ENCODE data around the gene BANP.
A peak's percentile ranks its signal among the peaks of the same experiment; 100 is the strongest.
"Not testable (repeated sequence)": the region's sequence is repeated elsewhere in the genome, so short reads cannot be mapped to it uniquely, and the experiment has no call there.

BANP gene

GRCh38 chr16:88077328-88078108 is 126.3 kb downstream of the BANP start:
- DNase-seq, result no peak

GRCh38 chr16:88078111-88078775 is 127.0 kb downstream of the BANP start:
- peak in 14 of 58 donors; percentile 9 to 60 (median 29) for DNase-seq

- DNase-seq, result no peak
Observed at GRCh38 chr16:88083582-88083981, 132.3 kb downstream of the BANP start.

- no peak for DNase-seq
Observed at GRCh38 chr16:88084881-88085280, 133.6 kb downstream of the BANP start.

GRCh38 chr16:88086571-88087516 is 135.6 kb downstream of the BANP start:
- DNase-seq, result peak in 1 of 58 donors; percentile 10

DNA sequence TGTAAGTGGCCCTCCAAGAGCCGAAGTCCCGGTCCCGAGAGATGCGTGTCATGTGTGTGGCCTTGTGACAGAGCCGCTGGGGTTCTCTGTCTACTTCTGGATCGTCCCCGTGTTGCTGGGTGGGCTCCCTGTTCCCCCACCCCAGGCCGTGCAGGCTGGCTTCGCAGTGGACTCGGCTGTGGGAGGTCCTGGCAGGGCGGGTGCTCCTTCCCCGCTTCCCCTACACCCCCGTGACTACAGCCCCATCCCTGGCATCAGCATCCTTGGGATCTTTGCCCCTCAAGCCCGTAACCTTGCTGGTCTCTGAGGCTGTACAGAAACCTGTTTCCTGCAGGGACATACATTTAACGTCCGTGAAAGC is 136.3 kb downstream of the BANP start:
- no peak for DNase-seq

- no peak for DNase-seq
Observed at GRCh38 chr16:88088161-88088581, 136.9 kb downstream of the BANP start.

DNA sequence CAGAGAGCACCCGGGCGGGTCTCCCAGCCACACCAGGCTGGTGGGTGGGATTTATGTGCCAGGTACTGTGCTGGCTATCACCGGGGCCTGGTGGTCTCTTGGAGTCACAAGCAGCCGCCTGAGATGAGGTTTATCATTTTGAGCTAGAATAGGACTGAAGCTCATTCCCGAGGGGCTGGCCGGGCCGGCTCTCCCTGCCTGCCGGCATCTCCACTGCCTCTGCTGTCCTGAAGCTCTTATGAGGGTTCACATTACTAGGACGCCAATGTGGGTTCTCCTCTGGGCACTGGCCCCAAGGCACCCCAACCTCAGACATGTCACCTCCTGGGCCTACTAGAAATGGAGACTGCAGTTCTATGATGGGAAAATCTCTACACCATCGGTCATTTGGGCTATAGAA is 137.4 kb downstream of the BANP start:
- DNase-seq, result not testable (repeated sequence)

DNA sequence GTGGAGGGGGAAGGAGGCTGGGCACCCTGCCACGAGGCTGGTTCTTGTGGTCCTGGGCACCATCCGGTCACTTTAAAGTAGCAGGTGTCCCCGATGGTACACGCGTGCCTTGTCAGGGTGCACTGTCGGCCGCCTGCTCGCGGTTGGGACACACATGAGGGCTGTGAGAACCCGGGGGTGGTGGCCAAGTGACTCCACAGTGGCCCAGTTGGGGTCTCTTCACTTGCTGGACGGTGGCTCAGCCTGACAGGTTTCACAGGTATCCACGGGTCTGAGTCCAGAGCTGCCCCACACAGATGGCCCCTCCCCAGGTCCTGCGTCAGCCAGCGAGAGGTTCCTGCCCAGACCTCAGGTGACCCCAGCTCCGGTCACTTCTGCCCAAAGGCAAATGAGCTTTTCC is 137.8 kb downstream of the BANP start:
- peak in 1 of 58 donors; percentile 6 for DNase-seq

GRCh38 chr16:88089632-88090376 is 138.6 kb downstream of the BANP start:
- peak in 31 of 58 donors; percentile 7 to 76 (median 49) for DNase-seq

DNA sequence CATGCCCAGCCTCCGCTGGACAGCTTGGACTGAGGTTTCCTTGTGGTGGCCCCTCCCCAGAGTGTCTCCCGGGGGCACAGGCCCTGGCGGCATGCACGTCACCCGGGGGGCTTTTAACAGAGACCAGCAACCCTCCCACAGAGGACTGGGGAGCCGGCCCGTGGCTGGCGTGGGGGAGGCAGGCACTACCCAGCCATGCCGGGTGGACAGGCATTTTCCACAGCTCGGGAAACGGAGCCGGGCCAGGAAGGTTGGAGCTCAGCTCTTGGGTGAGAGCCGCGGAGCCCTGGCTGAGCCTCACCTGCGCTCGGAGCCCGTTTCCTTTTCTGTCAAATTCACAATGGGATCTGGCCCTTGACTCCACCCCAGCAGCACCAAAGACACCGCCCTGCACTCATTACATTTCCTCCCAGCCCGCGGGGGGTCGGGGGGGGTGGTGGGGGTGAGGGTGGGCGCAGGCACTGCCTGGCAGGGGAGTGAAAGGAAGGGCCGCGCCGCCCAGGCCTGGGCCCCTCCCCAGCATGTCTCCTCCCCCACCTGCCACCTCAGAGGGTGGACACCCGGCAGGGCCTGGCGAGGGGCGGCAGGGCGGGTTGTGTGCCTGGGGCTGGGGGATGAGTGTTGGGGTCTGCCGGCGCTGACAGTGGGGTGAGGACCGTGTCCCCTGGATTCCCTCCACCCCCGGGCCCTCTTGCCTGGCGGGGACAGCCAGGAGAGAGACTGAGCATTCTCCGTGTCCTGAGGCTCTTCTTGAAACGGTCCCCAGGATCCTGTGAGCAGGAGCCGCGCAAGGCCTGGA is 139.3 kb downstream of the BANP start:
- DNase-seq, result not testable (repeated sequence)

- DNase-seq, result peak in 10 of 58 donors; percentile 8 to 52 (median 26)
Observed at GRCh38 chr16:88091221-88091971, 140.2 kb downstream of the BANP start.

DNA sequence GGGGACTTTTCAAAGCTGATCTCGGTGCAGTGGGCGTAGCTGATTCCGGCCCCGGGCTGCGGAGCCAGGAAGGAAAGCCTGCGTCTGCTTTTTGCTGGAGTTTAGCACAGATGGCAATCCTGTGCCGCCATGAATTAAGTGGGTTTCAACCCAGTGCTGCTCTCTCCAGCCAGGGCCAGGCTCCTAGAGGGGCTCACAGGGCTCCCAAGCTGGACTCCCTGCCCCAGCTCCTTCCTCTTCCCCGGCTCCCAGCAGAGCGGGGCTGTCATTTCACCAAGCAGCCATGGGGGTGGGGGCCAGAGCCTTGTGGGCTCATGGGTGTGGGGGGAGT is 140.7 kb downstream of the BANP start:
- DNase-seq, result peak in 2 of 58 donors; percentile 20 to 25

GRCh38 chr16:88092791-88093555 is 141.7 kb downstream of the BANP start:
- DNase-seq, result not testable (repeated sequence)

GRCh38 chr16:88093556-88094252 is 142.5 kb downstream of the BANP start:
- not testable (repeated sequence) for DNase-seq

GRCh38 chr16:88094253-88094575 is 143.0 kb downstream of the BANP start:
- not testable (repeated sequence) for DNase-seq

- not testable (repeated sequence) for DNase-seq
Observed at GRCh38 chr16:88094900-88095299, 143.7 kb downstream of the BANP start.

GRCh38 chr16:88096659-88097058 is 145.4 kb downstream of the BANP start:
- not testable (repeated sequence) for DNase-seq
